Right lobe of liver (tissue), 4 donors: Measurements from ENCODE around the gene EDIL3.

Experiments used
- CTCF ChIP-seq, 4 donors: fragments of 200-600 bp in 3 of 4; fragments of 450-650 bp in 1 of 4; IDR thresholded peaks; one replicate each; pipeline versions ENCODE4 v1.5.1 to v1.8.0; 2016 to 2022; ENCODE audit warnings: antibody characterized with exemption in 4 of 4, mild to moderate bottlenecking in 2 of 4
- POLR2A ChIP-seq: fragments of 450-650 bp; IDR thresholded peaks from one replicate; pipeline ENCODE4 v1.6.1; 2017; ENCODE audit warnings: antibody characterized with exemption, mild to moderate bottlenecking
- donor health status: DM: no; HTN: no; CAD: no.
- donor health status: DM: no; HTN: no; CAD: no.
- donor health status: DM: no; HTN: yes; CAD: no.

GRCh38 chr5:84017523-84018172, 367.0 kb downstream of the EDIL3 start:
- TF ChIP-seq CTCF (IDR thresholded peaks at IDR 0.05) (no peak), POLR2A (no peak)
